HG02938 (cell line): ENCODE measurements around the gene TTC4.

ENCODE experiments used
- ATAC-seq: cut with Tn5 transposase; IDR thresholded peaks from one replicate; pipeline ENCODE4 v1.9.1; 2021; ENCODE audit warnings: mild to moderate bottlenecking, moderate library complexity; ENCODE audit not compliant: unreplicated experiment

The TTC4 gene

GRCh38 chr1:54781023-54781723 lies 65.5 kb downstream of the TTC4 start:
- ATAC-seq = no peak

- no peak for ATAC-seq
These were observed 66.5 kb downstream of the TTC4 start for GRCh38 chr1:54782156-54782555.

- ATAC-seq = no peak
These were observed 66.9 kb downstream of the TTC4 start for GRCh38 chr1:54782588-54782987.

GRCh38 chr1:54784066-54784465 lies 68.4 kb downstream of the TTC4 start:
- no peak for ATAC-seq

- no peak for ATAC-seq
These were observed 71.1 kb downstream of the TTC4 start for GRCh38 chr1:54786778-54787177.

- no peak for ATAC-seq
These were observed 71.9 kb downstream of the TTC4 start for GRCh38 chr1:54787604-54788003.

- ATAC-seq = no peak
These were observed 72.8 kb downstream of the TTC4 start for GRCh38 chr1:54788459-54788858.

GRCh38 chr1:54791880-54792522 lies 76.3 kb downstream of the TTC4 start:
- no peak for ATAC-seq
